ENCODE data around the gene CEP57. TPM values are rescaled to one million over a fixed set of nuclear protein-coding genes. Genes with fewer than 3 reads are reported as not detected.
"Not testable (repeated sequence)": the region's sequence is repeated elsewhere in the genome, so short reads cannot be mapped to it uniquely, and the experiment has no call there.

Gene CEP57
- total RNA-seq, 2 experiments from 2014 or later: 67.1 to 67.2 TPM

GRCh38 chr11:95793116-95793515 lies 2.8 kb downstream of the CEP57 start:
- POLR2A ChIA-PET: interaction anchor here (0.6 kb wide), 1 partner anchor 726 kb away, joined by 3 read pairs; no protein-coding TSS in a partner anchor

DNA sequence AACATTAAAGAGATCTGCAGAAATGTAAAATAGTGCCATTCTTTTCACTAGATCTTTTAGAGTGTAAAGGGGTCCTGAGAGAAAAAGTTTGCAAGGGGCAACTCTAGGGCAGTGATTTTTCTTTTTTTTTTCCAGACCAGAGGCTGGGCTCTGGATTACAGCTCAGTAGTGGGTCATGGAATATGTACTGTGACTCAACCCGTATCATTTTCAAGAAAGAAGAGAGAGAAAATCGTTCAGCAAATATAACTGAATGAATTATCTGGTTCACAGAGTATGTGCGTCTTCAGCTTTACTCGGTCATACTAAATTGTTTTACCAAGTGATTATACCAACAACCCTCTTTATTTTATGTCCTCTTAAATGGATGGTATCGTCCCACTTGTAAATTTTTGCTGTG lies 3.8 kb downstream of the CEP57 start:
- POLR2A ChIA-PET: no interaction called here
- CTCF ChIA-PET: no interaction called here

More at GRCh38 chr11:95793116-95793515, 2.8 kb downstream of the CEP57 start:
- CTCF ChIA-PET: no interaction called here

DNA sequence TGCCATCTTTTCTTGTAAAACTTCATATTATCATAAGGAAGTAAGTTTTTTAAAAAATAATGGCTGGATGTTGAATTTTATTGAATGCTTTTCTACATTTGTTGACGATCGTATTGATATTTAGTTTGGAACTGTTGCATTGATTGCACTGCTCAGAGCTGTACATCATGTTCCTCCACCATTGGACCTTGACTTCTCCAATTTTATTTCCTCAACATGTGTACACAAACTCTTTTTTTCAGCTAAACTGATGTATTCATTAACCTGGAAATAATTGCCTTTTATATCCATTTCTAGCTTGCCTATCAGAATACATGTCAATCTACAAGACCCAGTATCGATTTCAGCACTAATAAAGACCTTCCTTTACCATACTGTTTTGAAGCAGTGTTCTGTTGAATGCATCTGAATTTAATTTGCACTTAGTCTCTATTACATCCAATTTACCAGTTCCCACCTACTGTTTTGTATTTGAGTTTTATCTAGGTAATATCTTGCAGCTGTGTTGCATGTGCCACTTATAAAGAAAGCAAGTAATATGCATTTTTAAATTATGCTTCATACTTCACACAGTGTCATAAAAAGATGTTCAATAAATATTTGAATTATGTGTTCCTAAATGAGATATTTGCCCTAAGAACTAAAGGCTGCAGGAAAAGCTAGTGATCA lies 5.5 kb downstream of the CEP57 start:
- ChIA-PET CTCF (no interaction called here), POLR2A (interaction anchor here (0.6 kb wide), 1 partner anchor 47 kb away, joined by 4 read pairs; no protein-coding TSS in a partner anchor)

- ChIA-PET POLR2A (interaction anchor here (0.6 kb wide), 1 partner anchor 47 kb away, joined by 4 read pairs; no protein-coding TSS in a partner anchor), CTCF (no interaction called here)
Measured at GRCh38 chr11:95796501-95796900, 6.2 kb downstream of the CEP57 start.

- ChIA-PET CTCF (no interaction called here), POLR2A (interaction anchor here (0.6 kb wide), 1 partner anchor 156 kb away, joined by 3 read pairs; no protein-coding TSS in a partner anchor)
Measured at GRCh38 chr11:95799546-95799945, 9.2 kb downstream of the CEP57 start.

DNA sequence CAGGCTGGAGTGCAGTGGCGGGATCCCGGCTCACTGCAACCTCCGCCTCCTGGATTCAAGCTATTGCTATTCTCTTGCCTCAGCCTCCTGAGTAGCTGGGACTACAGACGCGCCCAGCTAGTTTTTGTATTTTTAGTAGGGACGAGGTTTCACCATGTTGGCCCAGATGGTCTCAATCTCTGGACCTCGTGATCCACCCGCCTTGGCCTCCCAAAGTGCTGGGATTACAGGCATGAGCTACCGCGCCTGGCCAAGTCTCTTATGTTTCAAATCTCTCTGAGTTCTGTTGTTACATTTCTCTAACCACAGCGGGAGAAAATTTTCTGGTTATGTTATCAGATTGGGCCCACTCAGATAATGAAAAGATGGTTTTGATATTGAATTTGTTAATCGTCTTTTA lies 10.1 kb downstream of the CEP57 start:
- ChIA-PET CTCF (no interaction called here), POLR2A (no interaction called here)

DNA sequence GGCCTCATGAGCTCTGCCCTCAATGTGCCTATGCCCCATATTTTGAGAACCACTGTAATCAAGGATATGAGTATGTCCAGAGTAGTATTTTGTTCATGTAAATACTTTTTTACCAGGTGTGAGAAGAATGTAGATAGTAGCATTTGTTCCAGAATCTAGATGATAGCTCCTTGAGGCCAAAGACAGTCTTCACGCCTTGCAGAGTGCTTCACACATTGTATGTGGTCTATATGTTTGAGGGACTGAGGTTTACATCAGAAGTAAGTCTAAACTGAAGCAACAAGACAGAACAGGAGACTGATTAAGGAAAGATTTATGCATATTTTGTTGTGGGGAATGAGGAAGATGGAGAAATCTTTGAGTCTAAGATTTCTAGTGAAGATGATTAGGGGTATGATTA lies 12.5 kb downstream of the CEP57 start:
- CTCF ChIA-PET: interaction anchor here (0.7 kb wide), 1 partner anchor 623 kb away, joined by 4 read pairs; no protein-coding TSS in a partner anchor
- POLR2A ChIA-PET: no interaction called here

DNA sequence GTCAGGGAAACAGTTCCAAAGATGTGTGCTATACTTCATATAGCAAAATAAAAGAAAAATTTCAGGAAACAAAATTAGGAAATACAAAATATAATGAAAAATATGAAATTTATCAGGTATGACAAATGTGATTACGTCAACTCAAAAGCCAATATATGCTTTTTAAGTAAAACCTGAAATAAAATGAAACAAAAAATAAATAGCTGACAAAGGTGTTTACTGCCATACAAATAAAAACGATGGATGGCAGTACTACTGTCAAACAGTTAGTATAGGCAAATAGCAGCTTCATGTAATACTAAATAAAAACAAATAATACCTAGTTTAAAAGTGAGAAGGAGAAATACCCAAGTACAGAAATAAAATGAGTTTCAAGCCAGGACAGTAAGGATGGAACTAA lies 13.7 kb downstream of the CEP57 start:
- ChIA-PET CTCF (no interaction called here), POLR2A (no interaction called here)

DNA sequence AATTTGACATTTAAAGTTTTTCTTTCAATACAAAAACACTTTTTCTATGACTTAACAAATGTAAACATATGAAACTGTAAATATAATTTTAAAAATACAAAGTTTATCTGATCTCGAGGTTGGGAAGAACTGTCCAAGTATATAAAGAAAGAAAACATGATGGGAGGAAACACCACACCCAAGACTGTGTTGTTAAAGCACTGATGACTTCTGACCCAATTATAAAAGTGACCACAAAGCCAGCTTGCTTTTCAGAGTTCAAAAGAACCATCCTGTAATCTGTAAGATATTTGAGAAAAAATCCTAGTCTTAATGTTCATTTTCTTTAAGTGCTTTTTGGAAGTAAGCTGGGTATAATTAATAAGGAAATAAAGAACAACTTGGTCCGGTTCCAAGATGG lies 15.6 kb downstream of the CEP57 start:
- ChIA-PET CTCF (no interaction called here), POLR2A (no interaction called here)

DNA sequence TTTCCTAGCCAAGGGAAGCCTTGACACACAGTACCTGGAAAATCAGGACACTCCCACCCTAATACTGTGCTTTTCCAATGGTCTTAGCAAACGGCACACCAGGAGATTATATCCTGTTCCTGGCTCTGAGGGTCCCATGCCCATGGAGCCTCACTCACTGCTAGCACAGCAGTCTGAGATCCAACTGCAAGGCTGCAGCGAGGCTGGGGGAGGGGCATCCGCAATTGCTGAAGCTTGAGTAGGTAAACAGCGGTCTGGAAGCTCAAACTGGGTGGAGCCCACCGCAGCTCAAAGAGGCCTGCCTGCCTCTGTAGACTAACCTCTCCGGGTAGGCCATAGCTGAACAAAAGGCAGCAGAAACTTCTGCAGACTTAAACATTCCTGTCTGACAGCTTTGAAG lies 16.2 kb downstream of the CEP57 start:
- CTCF ChIA-PET, POLR2A ChIA-PET: not testable (repeated sequence)

- POLR2A ChIA-PET, CTCF ChIA-PET: not testable (repeated sequence)
Measured at GRCh38 chr11:95811052-95811451, 20.8 kb downstream of the CEP57 start.

GRCh38 chr11:95816037-95816436 lies 25.7 kb downstream of the CEP57 start:
- POLR2A ChIA-PET: no interaction called here
- CTCF ChIA-PET: no interaction called here

DNA sequence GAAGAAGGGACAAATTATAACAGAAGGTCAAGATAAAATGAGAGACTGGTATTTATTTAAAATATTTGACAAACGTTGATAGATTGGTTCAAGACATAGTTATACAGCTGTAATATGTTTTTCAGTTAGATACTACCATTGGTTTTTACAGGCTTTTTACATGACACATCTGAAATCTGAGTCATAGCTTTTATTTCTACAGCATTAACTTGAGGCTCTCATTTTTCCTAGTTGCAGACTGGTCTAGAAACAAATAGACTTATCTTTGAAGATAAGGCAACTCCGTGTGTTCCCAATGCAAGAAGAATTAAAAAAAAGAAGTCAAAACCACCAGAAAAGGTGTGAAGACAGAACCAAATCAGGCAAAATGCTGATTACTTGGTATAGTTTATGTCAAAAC lies 31.3 kb downstream of the CEP57 start:
- ChIA-PET POLR2A (no interaction called here), CTCF (no interaction called here)

DNA sequence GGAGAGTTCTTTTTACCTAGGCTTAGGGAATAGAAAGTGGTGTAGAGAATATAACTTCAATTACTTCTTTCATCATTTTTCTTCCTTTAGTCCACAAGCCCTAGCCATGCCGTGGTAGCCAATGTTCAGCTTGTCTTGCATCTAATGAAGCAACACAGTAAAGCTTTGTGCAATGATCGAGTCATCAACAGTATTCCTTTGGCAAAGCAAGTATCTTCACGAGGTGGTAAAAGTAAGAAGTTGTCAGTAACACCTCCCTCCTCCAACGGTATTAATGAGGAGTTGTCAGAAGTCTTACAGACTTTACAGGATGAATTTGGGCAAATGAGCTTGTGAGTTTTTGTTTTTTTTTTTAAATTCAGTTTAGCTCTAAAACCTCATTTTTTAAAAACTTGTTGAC lies 37.4 kb downstream of the CEP57 start:
- POLR2A ChIA-PET: no interaction called here

DNA sequence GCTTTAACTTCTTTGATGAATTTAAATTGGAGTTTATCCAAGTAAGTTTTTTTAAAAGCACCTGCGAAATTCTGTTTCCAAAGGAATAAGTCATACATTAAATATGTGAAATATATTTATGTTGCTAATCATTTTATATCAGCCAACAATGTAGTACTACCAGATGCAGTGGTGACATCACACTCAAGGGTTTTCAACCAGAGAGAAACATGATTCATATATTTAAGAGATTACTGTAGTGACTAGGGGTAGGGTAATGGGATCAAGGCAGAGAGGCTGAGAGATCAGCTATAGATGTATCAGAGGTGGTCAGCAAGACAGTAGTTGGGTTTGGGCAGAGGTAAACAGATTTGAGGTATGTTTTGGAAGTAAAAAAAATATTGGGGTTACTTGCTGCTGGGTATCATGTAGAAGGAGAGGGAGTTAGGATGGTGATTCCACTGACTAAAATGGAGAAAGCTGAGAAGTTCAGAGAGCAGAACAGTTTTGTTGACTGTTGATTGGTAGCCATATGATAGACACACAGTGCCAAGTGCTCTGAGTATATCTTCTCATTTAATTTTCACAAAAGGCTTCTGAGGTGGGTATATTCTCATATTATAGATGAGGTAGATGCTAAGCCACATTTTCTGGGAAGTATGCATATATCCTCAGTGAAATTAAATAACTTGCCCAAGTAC lies 39.4 kb downstream of the CEP57 start:
- POLR2A ChIA-PET: interaction anchor here (0.5 kb wide), 1 partner anchor 31 kb away, joined by 3 read pairs; no protein-coding TSS in a partner anchor

More for the DNA sequence above, 37.4 kb downstream of the CEP57 start:
- CTCF ChIA-PET: interaction anchor here (0.6 kb wide), 1 partner anchor 18 kb away, joined by 3 read pairs; no protein-coding TSS in a partner anchor

GRCh38 chr11:95831198-95831883 lies 41.0 kb downstream of the CEP57 start:
- CTCF ChIA-PET: no interaction called here
- POLR2A ChIA-PET: no interaction called here

More for the DNA sequence above, 39.4 kb downstream of the CEP57 start:
- CTCF ChIA-PET: no interaction called here

DNA sequence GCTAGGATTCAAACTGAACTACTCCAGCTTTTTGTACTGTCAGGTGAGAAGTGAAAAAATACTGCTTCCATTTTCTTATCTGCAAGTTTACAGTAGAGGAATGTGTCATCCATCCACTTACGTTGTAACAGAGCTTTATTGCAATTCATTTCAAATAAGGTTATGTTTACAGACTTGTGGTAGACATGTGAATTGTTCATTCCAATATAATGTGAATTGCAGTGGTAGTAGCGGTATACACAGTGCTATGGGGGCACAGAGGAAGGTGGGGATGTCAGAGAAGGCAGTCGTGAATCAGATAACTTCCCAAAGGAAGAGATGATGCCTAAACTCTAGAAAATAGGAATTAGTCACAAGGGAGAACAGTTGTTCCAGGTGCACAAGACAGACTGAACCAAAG lies 42.5 kb downstream of the CEP57 start:
- POLR2A ChIA-PET: no interaction called here
- CTCF ChIA-PET: no interaction called here

- ChIA-PET CTCF (no interaction called here), POLR2A (no interaction called here)
Measured at GRCh38 chr11:95833378-95833777, 43.1 kb downstream of the CEP57 start.

DNA sequence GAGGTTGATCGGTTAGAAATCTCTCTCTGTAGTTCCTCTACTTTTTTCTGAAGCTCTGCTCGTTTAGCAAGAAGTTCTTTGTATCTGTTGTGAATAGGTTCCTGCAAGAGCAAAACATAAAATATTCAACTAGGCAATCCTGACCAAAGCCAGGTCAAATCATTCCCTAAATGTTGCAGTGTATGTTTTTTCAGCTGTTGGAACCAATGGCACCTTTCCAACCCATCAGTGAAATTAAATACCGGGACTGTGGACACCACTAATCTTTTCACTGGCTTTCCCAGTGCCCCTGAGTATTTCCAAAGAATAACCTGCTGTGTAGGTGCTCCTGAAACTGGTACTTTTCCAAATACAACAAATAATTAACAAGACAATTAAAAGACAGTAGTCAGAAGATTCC lies 45.1 kb downstream of the CEP57 start:
- ChIA-PET POLR2A (no interaction called here), CTCF (interaction anchor here (0.7 to 2.0 kb wide), 5 partner anchors 12 to 559 kb away, joined by 3 to 5 read pairs (median 4); no protein-coding TSS in a partner anchor)

GRCh38 chr11:95835768-95836488 lies 45.6 kb downstream of the CEP57 start:
- ChIA-PET CTCF (interaction anchor here (0.7 to 2.0 kb wide), 6 partner anchors 12 to 558 kb away, joined by 3 to 5 read pairs (median 4); no protein-coding TSS in a partner anchor), POLR2A (no interaction called here)
